ENCODE measurements around the gene TIRAP.
A peak's percentile ranks its signal among the peaks of the same experiment; 100 is the strongest.
"Not testable (repeated sequence)": the region's sequence is repeated elsewhere in the genome, so short reads cannot be mapped to it uniquely, and the experiment has no call there.

The TIRAP gene

DNA sequence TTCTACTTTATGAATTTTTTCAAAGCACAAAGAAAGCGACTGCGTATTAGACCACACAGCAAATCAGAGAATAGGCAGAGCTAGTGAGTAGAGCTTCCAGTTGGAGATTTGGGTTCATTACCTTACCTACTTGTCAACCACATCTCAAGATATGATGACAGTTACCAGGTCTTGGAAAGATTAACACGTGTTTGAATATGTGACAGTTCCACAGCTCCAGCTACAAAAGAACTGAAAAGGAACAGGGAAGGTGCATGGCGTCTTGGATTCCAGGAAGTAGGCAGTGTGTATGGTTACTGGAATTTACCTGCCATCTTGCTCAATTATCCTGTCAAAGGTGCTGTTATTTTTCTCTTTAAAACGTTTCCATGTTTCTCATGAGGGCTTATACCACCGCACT, 5.3 kb downstream of the TIRAP start:
- DNase-seq, result no peak

DNA sequence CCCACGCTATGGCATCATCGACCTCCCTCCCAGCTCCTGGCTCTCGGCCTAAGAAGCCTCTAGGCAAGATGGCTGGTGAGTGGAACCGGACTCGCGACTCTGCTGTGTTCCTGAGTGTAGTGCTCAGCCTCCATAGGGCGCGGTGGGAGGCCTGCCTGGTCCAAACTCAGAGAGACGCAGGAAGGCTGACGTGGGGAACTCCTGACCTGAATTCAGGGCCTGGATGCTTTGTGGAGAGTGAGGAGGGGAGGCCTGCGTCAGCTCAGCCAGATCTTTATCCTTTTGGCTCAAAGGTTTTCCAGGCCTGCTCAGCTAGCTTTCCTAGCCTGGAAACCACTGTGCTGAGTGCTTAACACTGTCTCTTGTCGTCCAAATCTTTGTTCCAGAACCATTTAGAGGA, 8.0 kb downstream of the TIRAP start:
- DNase-seq, result no peak

DNA sequence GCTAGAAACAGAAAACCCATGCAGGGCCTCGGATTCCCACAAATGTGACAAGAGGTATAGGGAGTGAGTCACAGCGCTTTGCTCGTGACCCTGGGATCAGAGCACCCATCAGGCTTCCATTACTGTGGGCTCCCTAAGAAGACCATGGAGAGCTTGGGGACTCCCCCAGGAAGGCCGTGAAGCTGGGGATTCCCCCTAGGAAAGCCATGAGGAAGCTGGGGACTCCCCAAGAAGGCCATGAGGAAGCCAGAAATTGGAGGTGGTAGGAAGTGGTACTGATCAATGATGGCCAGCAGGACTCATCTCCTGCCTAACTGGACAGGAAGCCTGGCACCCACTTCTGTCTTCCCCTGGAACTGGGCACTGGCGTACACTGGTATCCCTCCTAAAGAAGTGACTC, 10.8 kb downstream of the TIRAP start:
- no peak for DNase-seq

DNA sequence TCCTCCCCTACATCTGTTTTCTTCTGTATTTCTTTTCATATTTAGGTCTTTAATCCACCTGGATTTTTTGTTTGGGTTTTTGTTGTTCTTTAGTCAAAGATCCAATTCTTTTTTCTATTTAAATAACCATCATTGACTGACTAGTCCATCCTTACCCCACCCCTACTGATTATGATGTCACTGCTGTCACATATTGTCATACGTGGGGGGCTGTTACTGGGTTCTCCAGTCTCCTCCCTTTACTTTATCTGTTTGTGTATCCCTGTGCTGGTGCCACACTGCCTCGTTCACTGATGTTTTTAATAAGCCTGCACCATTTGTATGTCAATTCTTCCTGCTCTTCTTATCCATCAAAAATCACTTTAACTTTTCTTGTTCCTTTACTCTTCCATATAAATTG, 14.1 kb downstream of the TIRAP start:
- no peak for DNase-seq

DNA sequence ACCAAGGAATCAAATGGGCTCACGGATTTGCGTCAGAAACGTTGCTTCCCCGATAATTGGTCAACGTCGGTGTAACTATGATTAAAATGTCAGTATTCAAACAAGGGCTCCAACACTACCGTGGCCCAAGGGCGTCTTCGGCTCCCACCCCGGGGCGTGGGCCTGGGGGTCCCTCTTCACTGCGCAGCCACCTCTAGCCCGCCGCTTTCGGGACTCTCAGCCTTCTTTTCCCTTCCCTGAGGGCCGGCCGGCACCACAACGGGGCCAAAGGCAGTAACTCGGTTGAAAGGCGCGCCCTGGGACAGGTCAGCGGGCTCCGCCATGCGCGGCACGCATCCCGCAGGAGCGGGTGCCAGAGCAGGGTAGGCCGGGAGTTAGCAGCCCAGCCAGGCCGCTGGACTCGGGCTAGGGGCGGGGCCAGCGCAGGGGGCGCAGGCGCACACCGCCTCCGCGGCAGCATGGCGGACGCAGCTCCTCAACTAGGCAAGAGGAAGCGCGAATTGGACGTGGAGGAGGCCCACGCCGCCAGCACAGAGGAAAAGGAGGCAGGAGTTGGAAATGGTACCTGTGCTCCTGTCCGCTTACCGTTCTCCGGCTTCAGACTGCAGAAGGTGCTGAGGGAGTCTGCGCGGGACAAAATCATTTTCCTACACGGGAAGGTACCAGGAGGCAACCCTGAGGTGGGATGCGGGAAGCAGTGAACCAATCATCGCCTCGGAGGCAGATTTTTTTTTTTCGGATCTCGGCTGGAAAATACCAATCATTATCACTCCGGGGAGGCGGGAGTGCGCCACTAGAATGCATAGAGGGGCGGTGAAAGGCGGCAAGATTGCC, 20.9 kb downstream of the TIRAP start, which contains the start of gene DCPS:
Gene DCPS, plus strand, starts transcription at position 438 of the 834 bp plus-strand sequence. Its CDS starts 21 bp downstream, at position 459.
- DNase-seq, result peak; percentile 85

DNA sequence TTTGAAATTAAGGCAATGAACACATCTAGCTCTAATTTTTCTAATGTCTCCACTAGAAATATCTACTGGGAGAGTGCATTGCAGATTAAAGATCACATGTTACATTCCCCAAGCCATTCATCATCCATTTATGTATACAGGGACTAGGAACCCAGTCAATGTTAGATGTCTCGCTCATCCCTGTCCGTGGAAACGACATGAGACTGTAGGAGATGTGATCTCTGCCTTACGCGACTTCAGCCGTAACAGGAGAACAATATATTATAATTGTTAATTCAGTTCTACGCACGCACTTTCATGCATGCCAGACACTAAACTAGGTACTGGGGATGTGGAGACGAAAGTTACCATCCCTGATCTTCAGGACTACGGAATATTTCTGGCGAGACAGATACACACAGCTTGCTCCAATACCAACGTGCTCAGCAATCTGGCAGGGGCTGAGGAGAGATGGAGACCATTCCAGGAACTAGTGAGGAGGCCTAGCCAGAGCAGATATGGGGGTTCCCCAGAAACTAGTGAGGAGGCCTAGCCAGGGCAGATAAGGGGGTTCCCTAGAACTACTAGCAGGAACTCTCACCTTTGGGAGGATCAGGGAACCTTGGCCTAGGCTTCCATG, 21.7 kb downstream of the TIRAP start:
- DNase-seq, result peak; percentile 30

DNA sequence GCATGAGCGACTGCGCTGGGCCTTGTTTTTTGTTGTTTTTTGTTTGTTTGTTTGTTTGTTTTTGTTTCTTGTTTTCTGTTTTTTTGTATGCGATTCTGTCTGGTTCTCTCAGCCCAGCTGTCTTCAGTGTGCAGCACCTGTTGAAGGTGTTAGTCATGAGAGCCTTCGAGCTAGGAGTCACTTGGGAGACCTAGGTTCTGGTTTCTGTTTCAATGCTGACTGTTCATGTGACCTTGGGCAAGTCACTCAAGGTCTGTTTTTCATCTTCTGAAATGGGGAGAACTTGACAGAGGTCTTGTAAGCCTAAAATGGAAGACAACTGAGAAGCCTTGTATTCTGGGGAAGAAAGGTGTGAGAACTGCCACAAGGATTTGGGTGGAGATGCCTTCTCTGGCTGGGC, 22.8 kb downstream of the TIRAP start:
- no peak for DNase-seq

DNA sequence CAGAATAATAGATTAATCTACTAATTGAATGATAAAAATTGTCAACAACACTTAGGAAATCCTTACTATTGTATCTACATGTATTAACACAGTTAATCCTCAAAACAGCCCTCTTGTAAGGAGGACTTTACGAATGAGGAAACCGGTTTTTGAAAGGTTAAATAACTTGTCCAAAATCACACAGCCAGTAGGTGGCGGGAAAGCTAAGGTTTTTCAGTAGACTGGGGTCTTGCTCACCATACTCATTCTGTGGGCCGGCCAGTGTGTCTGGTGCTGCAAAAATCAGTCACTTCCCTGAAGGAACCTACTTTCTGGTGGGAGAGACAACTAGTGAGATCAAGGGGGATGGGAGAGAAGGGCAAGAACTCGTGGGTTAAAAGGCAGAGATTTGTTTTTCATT, 24.8 kb downstream of the TIRAP start:
- DNase-seq, result peak; percentile 69

DNA sequence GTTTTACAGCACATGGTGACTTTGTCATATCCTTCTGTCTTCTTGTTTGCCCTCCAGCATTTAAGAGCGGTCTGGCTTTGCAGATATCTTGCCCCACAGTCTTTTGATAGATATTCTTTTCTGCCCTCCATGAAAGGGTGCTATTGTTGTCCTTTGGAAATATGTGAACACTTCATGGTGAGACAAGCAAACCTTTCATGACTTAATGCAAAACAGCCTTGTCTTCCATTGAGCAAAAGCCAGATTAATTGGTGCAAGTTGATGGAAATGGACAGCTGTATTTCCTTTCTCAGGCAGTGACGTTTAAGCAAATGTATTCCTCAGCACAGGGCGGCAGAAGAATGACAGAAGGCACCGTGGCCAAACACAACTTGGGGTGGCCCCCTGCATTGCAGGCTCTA, 25.4 kb downstream of the TIRAP start:
- DNase-seq, result no peak

DNA sequence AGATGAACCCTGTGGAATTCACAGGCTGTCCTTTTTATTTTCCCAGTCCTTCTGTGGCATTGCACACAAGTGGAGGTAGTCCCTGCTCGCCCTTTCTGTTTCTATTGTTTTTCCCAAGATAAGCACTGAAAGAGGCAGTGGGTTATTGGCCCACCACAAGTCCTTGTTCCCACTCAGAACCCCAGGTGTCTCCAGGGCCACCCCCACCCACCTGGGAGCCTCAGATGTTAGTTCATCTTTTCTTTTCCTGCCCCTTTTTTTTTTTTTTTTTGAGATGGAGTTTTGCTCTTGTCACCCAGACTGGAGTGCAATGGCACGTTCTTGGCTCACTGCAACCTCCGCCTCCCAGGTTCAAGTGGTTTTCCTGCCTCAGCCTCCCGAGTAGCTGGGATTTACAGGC, 25.9 kb downstream of the TIRAP start:
- DNase-seq, result not testable (repeated sequence)

DNA sequence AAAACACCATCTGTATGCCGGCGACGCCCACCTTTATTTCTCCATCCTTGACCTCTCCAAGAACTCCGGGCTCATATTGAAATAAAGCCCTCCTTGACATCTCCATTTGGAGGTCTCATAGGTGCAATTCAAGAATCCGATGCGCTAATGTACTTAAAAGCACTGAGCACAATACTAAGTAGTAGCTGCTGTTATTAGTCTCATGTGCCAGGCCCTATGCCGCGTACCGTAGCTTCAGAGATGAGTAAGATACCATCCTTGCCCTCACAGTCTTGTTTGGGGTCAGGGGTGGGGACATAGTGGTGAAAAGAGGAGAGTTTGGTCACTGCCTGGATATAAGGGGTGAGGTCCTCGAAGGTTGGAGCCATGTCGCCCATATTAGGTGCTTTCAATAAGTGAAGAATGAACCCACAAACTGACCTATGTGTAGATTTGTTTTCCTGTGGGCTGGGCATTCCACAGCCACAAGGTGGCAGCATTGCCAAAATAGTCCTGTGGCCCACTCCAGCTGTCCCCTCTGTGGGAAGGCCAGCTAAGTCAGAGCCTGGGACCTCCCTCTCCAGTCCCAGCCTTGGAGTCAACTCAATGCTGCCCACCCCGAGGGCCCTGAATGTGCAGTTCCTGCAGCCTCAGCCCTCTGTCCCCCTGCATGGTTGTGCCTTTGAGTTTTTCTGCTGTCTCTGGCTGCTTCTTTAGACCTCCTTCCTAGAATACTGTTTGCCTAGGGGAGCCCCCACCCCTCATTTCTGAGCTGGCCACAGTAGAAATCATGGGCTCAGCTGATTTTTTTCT, 27.5 kb downstream of the TIRAP start:
- DNase-seq, result peak; percentile 79

DNA sequence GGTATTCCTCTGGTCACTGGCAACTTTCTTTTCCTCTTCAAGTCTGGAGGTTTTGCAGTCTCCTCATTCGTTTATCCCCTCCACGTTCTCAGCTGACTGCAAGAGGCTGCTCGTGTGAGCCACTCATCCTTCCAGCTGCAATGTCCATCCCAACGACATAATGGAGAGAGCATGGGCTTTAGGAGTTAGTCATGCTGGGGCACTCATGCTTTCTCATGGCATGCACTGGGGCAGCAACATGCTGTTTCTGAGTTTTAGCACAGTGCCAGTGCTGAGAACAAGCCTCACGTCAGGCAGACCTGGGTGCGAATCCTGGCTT, 28.1 kb downstream of the TIRAP start:
- DNase-seq, result no peak

DNA sequence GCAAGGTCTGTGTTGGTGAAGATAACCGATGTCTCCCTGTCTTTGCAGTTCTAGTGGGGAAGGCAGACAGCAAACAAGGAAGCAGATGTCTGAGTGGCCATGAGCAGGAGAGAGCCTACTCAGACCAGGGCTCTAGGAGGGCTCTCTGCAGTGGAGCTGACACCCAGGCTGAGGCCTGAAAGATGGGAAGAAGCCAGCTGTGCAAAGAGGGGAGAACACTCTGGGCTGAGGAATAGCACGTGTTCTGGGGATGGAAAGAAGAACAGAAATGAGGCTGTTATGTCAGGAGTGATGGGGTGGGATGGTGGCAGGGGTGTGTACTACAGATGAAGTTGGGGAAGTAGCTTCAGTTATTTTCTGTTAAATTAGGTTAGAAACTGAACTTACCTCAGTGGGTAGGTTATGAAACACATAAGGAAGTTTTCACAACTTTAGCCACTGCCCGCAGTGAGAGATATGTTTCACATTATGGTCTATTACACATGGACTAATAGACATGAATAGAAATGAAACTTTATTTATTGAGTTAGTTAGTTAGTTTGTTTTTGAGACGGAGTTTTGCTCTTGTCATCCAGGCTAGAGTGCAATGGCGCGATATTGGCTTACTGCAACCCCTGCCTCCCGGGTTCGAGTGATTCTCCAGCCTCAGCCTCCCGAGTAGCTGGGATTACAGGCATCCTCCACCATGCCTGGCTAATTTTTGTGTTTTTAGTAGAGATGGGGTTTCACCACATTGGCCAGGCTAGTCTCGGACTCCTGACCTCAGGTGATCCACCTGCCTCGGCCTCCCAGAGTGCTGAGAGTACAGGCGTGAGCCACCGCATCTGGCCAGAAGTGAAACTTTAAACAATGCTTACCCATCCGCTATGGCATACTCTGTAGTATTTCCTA, 28.8 kb downstream of the TIRAP start:
- peak; percentile 26 for DNase-seq

DNA sequence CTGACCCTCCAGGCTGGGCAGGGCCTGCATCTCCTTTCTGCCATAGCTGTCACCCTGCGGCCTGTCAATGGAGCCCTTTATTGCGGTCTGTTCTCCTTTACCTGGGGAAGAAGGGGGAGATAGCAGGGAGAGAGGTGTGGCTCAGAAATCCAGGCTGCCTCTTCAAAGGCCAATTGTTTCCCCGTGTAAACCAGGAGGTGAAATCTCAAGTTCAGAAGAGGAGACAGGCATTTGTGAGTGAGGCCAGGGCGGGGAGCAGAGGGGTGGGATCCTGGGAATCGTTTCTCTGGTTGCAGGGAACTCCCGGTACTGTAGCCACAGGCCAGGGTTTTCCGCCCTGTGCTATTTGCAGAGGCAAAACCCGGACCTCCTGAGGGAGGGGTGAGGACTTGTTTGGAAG, 30.1 kb downstream of the TIRAP start:
- DNase-seq, result no peak

DNA sequence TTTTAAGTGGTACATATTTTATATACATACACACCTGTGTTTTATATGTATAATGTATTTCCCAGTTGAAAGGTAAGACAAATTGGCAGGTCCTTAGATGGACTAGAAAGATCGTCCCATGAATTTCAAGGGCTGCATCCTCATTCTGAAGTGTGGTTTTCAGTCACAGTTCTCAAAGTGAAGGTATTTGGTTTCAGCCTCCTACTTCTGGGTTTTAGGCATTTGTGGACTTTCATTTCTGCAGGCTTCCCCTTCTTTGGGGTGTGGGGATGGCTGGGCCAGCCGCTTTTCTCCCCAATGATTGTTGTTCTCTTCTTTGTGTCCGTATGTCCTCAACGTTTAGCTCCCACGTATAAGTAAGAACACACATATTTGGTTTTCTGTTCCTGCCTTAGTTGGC, 30.9 kb downstream of the TIRAP start:
- DNase-seq, result no peak

DNA sequence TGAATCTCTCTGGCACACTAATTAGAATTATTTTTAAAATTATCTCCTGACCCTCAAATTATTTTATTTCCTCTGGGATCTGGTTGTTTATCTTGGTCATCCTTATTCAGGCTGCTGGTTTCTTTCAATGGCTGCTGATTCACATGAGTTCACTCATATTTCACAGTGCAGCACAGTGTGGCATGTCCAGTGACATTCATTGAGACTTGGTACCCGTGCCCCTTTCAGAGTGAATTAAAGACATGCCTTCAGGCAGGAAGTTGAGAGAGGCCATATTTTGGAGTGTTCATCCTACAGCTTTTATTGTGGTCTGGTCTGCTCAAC, 34.5 kb downstream of the TIRAP start:
- no peak for DNase-seq

DNA sequence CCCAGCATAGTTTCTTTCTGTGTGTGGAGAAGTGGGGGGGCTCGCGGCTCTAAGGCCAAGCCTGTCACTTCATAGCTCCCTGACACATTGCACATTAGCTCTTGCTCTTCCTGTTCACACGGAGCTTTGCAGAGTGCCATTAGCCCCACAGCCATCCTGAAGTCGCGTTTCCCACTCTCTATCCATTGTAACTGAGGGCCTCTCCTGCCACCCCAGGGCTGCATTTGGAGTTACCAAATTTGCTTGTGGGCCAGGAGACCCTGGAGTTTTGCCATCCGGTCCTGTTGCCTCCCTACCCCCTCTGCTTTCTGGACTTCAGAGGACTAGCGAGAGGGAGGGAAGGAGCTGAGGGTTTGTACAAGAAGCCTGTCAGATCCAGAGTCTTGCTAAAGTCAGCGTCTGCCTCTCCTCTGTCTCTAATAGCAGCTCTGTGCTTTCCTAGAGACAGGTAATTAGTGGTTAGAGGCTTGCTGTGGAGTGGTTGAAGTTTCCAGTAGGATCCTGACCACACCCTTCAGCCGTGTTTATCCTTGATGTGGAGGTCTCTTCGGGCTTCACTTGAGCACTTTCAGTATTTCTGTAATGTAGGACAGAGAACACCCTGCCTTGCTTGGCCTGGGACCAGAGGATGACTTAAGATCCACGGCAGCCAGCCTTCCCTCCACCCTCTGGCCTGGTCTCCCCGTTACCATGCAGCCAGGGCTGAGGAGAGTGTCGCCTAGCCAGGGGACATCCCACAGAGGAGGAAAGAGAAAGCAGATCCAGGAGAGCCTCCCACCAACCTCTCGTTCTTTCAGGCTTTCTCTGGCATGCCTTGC, 35.1 kb downstream of the TIRAP start:
- no peak for DNase-seq

DNA sequence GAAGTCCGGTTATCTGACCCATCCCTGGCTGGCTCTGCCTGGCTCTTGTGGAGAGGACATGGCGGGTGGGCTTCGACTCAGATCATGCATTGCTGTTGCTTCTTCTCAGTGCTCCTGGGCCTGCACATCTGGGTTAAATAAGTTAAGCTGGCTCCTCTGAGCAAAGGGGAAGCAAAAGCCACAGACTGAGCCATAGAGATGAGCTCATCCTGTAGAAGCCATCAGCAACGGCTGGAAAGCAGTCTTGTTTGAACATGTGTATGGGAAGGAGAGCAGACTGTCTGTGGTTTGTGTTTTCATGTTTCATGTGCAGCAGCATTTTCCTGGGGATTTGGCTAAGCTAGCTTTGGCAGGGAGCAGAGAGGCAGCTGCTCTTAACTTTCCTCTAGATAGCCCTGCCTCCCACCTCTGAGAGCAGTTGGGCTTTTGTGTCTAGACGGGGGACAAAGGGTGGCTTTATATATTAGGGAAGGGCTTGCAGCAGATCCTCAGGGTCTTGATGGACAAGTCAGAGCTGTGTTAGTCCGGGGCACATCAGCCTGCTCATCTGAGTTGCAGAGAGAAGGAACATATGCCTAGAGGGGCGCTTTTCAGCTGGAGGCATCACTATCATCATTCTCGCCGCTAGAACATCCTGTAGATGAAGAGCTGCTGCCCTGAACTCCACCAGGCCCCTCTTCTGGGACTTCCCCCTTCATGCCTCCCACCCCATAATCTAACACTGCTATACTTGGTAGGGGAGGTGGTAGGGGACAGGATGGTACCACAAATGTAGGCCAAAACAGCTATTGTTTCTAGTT, 35.9 kb downstream of the TIRAP start:
- peak; percentile 21 for DNase-seq

DNA sequence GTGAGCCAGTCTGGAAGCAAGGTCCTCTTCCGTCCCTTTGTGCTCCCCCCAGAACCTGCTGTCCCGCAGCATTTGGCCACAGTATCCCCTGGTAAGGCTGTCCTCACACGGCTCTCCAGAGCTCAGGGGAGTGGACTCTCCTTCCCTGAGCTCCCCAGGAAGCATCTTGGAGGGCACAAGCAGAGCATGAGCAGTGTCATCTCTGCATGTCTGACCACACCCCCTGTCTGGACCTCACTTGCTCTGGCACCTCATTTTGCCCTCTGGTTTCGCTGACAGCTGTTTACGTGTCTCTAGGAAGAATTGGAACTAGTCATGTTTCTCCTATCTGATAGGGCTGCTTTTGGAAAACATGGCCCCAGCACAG, 36.5 kb downstream of the TIRAP start:
- DNase-seq, result no peak

DNA sequence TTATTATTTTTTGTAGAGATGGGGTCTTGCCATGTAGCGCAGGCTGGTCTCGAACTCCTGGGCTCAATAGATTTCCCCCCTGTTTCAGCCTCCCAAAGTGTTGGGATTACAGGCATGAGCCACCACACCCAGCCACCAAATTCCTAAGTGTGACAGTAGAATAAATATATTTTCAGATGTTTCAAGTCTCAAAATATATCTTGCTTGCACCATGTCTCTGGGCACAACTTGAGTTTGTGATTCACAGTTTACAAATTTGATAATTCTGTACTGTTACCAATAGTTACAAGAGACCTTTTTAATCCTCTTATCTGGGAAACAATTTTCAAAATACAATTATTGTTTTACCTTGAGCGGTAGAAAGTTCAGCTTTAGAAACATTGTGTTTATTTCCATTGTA, 40.1 kb downstream of the TIRAP start:
- DNase-seq, result no peak

DNA sequence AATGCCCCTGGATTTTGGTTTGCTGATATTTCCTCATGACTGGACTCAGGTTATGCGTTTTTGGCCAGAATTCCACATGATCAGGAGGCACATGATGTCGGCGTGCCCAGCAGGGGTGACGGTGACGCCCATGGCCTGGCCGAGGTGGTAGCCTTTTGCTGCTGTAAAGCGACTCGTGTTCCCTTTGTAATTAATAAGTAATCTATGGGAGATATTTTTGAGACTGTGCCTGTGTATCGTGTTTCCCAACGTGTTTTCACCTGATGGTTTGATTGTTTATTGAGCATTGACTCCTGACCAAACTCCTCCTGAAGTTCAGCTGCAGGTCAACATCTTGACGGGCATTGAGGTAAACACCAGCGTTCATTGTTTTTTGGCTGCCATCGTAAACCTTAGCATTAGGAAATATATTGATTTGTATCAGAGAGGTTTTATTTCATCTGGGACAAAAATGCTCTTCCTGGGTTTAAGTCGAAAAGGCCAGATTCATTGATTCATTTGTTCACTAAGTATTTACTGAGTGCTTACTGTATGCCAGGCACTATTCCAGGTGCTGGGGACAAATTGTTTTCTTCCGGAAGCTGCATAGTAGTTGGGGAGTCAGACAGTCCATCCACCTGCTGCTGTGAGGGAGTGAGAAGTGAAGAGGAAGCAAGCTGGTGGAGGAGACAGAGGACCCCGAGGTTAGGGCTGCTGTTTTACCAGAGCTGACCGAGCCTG, 44.5 kb downstream of the TIRAP start:
- no peak for DNase-seq

Measured in hematopoietic multipotent progenitor cell treated with erythropoietin and hydrocortisone succinate and interleukin-3 and kit ligand, for 8 days (in vitro differentiated cells).